DND-41 (cell line): ENCODE measurements around the gene XRCC5.

ENCODE experiments used
- ATAC-seq: fragments of 200-7000 bp; cut with Tn5 transposase; 3 replicates; pipeline ENCODE4 v1.9.1; 2021; ENCODE audit warnings: low read depth; ENCODE audit not compliant: insufficient read depth
- DNase-seq: peaks from one replicate; pipeline ENCODE4 v3.0.0-alpha.2; 2020
- H2AFZ ChIP-seq: 2 replicates; pipeline ENCODE4 v1.6.0; 2012; ENCODE audit warnings: low read depth, low read length
- H3K27ac ChIP-seq: 2 replicates; pipeline ENCODE4 v1.5.1; 2012; ENCODE audit warnings: low read length, inconsistent platforms
- H3K27me3 ChIP-seq: fragments of 200-600 bp; sonication (generic); 2 replicates; pipeline ENCODE4 v1.6.0; 2012; ENCODE audit warnings: low read length, mild to moderate bottlenecking, inconsistent platforms; ENCODE audit not compliant: insufficient read depth, poor library complexity
- H3K36me3 ChIP-seq: 2 replicates; pipeline ENCODE4 v1.5.1; 2012; ENCODE audit warnings: low read length, inconsistent platforms; ENCODE audit not compliant: insufficient read depth
- H3K4me1 ChIP-seq: 2 replicates; pipeline ENCODE4 v1.5.1; 2012; ENCODE audit warnings: mild to moderate bottlenecking, low read length; ENCODE audit not compliant: insufficient read depth
- H3K4me2 ChIP-seq: 2 replicates; pipeline ENCODE4 v1.6.0; 2012; ENCODE audit warnings: mild to moderate bottlenecking, moderate library complexity, low read length, inconsistent platforms; ENCODE audit not compliant: insufficient read depth
- H3K4me3 ChIP-seq, 2 experiments: fragments of 200-600 bp in 1 of 2; shearing (Covaris generic) in 1 of 2; 2 replicates each; pipeline ENCODE4 v1.5.1; 2012 to 2016; ENCODE audit warnings: inconsistent platforms in 2 of 2, low read length in 2 of 2, mild to moderate bottlenecking in 2 of 2, low read depth in 1 of 2, moderate library complexity in 1 of 2
- H3K79me2 ChIP-seq: 2 replicates; pipeline ENCODE4 v1.6.0; 2012; ENCODE audit warnings: low read length, inconsistent platforms; ENCODE audit not compliant: insufficient read depth
- H3K9ac ChIP-seq: 2 replicates; pipeline ENCODE4 v1.6.0; 2012; ENCODE audit warnings: low read depth, mild to moderate bottlenecking, inconsistent platforms, low read length, moderate library complexity
- H3K9me3 ChIP-seq: 2 replicates; pipeline ENCODE4 v1.5.1; 2012; ENCODE audit warnings: low read length, moderate library complexity, mild to moderate bottlenecking, inconsistent platforms; ENCODE audit not compliant: insufficient read depth, severe bottlenecking
- H4K20me1 ChIP-seq: 2 replicates; pipeline ENCODE4 v1.6.0; 2012; ENCODE audit warnings: low read length; ENCODE audit not compliant: insufficient read depth
- CTCF ChIP-seq: IDR thresholded peaks from 2 replicates; pipeline ENCODE4 v1.5.1; 2012; ENCODE audit warnings: borderline replicate concordance, low read length, moderate library complexity, mild to moderate bottlenecking; ENCODE audit not compliant: poor library complexity, severe bottlenecking; ENCODE audit errors: extremely low read depth
- EZH2 ChIP-seq: IDR thresholded peaks from 3 replicates; pipeline ENCODE4 v1.6.1; 2012; ENCODE audit warnings: borderline replicate concordance, low read depth, mild to moderate bottlenecking, moderate library complexity, low read length, inconsistent platforms; ENCODE audit not compliant: severe bottlenecking

Gene XRCC5

GRCh38 chr2:216118474-216118873 lies 9.3 kb downstream of the XRCC5 start:
- no peak overlapping the region for H3K4me2 ChIP-seq
- ATAC-seq = no peak
- no peak for DNase-seq

DNA sequence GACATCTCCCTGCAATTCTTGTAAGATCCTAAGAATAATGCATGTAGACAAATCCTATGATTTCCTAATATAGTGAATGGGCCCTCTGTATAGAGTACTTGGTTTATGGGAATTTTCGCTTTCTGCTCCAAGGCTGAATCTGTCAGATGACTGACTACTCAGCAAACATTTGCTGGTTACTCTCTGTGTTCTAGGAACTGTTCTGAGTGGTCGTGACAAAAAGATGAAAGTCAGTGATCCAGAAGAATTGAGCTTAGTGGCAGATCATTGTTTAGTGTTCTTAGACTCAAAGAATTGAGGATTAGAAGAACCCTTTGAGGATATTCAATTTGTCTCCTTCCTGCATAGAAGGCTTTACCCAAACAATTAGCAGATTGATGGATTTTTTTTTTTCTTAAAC lies 10.0 kb downstream of the XRCC5 start:
- Histone ChIP-seq H3K9me3 (no peaks in the 10 kb centered on the region), H3K4me3 (no peak overlapping the region), H3K9ac (no peak overlapping the region), H3K27me3 (no peaks in the 10 kb centered on the region), H3K36me3 (peaks cover 95% of the 10 kb centered on the region), H4K20me1 (peaks cover 8% of the 10 kb centered on the region), H2AFZ (no peak overlapping the region), H3K79me2 (peaks cover 91% of the 10 kb centered on the region), H3K4me1 (peaks cover 29% of the 10 kb centered on the region), H3K27ac (no peak overlapping the region), H3K4me2 (no peak overlapping the region)
- DNase-seq (no peak), ATAC-seq (no peak)
- TF ChIP-seq CTCF (no peak), EZH2 (no peak)

More at GRCh38 chr2:216118474-216118873, 9.3 kb downstream of the XRCC5 start:
- peaks cover 34% of the 10 kb centered on the region for H3K4me1 ChIP-seq
- no peak overlapping the region for H2AFZ ChIP-seq
- H3K79me2 ChIP-seq = peaks cover 88% of the 10 kb centered on the region
- TF ChIP-seq CTCF (no peak), EZH2 (no peak)
- peaks cover 10% of the 10 kb centered on the region for H4K20me1 ChIP-seq
- no peaks in the 10 kb centered on the region for H3K9me3 ChIP-seq
- no peak overlapping the region for H3K9ac ChIP-seq
- no peaks in the 10 kb centered on the region for H3K27me3 ChIP-seq
- no peak overlapping the region for H3K27ac ChIP-seq
- no peak overlapping the region for H3K4me3 ChIP-seq
- H3K36me3 ChIP-seq = peaks cover 95% of the 10 kb centered on the region

GRCh38 chr2:216119986-216120385 lies 10.8 kb downstream of the XRCC5 start:
- H3K36me3 ChIP-seq = peaks cover 99% of the 10 kb centered on the region
- H3K27ac ChIP-seq = no peak overlapping the region
- peak; percentile 33; the same call in 1 of the 3 replicates for ATAC-seq
- H3K79me2 ChIP-seq = peaks cover 93% of the 10 kb centered on the region
- no peaks in the 10 kb centered on the region for H3K27me3 ChIP-seq
- H3K9ac ChIP-seq = no peak overlapping the region
- peaks cover 8% of the 10 kb centered on the region; the same call in 1 of the 2 replicates for H4K20me1 ChIP-seq
- no peak for TF ChIP-seq EZH2
- TF ChIP-seq CTCF = no peak
- H3K9me3 ChIP-seq = no peaks in the 10 kb centered on the region
- no peak for DNase-seq
- H3K4me2 ChIP-seq = no peak overlapping the region
- peaks cover 24% of the 10 kb centered on the region for H3K4me1 ChIP-seq
- H3K4me3 ChIP-seq = no peak overlapping the region
- no peak overlapping the region for H2AFZ ChIP-seq

- peaks cover 100% of the 10 kb centered on the region for H3K36me3 ChIP-seq
- no peak overlapping the region for H2AFZ ChIP-seq
- H3K27ac ChIP-seq = no peak overlapping the region
- H3K4me1 ChIP-seq = peaks cover 12% of the 10 kb centered on the region
- DNase-seq = no peak
- TF ChIP-seq CTCF (no peak), EZH2 (no peak)
- no peak for ATAC-seq
- no peaks in the 10 kb centered on the region for H3K9me3 ChIP-seq
- no peak overlapping the region for H3K9ac ChIP-seq
- no peaks in the 10 kb centered on the region for H3K27me3 ChIP-seq
- H3K79me2 ChIP-seq = peaks cover 91% of the 10 kb centered on the region
- H3K4me2 ChIP-seq = no peak overlapping the region
- H4K20me1 ChIP-seq = peaks cover 11% of the 10 kb centered on the region; the same call in 1 of the 2 replicates
- no peak overlapping the region for H3K4me3 ChIP-seq
Observed at GRCh38 chr2:216121255-216121654, 12.1 kb downstream of the XRCC5 start.
